Endothelial cell of umbilical vein (primary cell): ENCODE measurements around the gene RELT. TPM values are rescaled to one million over a fixed set of nuclear protein-coding genes. Genes with fewer than 3 reads are reported as not detected.

Experiments
- BruUV-seq: library from RNA; stranded (reverse); fragments of 400-500 nt; replicated peaks from 2 replicates; lab custom pipeline; 2021; lab: Mats Ljungman, UMichigan
- CTCF ChIA-PET: fragments of 300-600, 350-600 bp; sonication (Branson Sonifier 250); formaldehyde crosslinking; loops from one replicate; lab custom pipeline; 2021; ENCODE audit warnings: antibody characterized with exemption, inconsistent platforms; lab: Charles Lee
- POLR2A ChIA-PET: fragments of 300-600, 350-600 bp; sonication (Branson Sonifier 250); formaldehyde crosslinking; loops from one replicate; lab custom pipeline; 2021; ENCODE audit warnings: antibody characterized with exemption, inconsistent platforms; lab: Charles Lee
- DNase-seq: peaks from one replicate; pipeline ENCODE4 v3.0.0-alpha.2; 2011; ENCODE audit warnings: low read depth, low spot score
- FAIRE-seq: peaks from 2 replicates; lab custom pipeline; 2011; peaks lifted over from hg19 to GRCh38; lab: Jason Lieb, UNC
- H2AFZ ChIP-seq: 2 replicates; pipeline ENCODE4 v1.6.0; 2012; ENCODE audit warnings: low read depth, low read length, control low read depth, inconsistent platforms
- H3K27ac ChIP-seq: 2 replicates; pipeline ENCODE4 v1.5.1; 2011; ENCODE audit warnings: low read depth, mild to moderate bottlenecking, control low read depth, low read length, moderate library complexity; ENCODE audit not compliant: insufficient read depth
- H3K27me3 ChIP-seq, 2 experiments: 2 replicates each; pipeline versions ENCODE4 v1.6.0 to v1.6.1; 2011; ENCODE audit warnings: low read length in 2 of 2, mixed read lengths in 1 of 2; ENCODE audit not compliant: control insufficient read depth in 2 of 2, insufficient read depth in 2 of 2
- H3K36me3 ChIP-seq, 2 experiments: 2 replicates in 1 of 2; 3 replicates in 1 of 2; pipeline ENCODE4 v1.5.1; 2011; ENCODE audit warnings: low read length in 2 of 2, mild to moderate bottlenecking in 1 of 2, moderate library complexity in 1 of 2; ENCODE audit not compliant: control insufficient read depth in 2 of 2, insufficient read depth in 2 of 2; ENCODE audit errors: extremely low read depth in 1 of 2
- H3K4me1 ChIP-seq: 3 replicates; pipeline ENCODE4 v1.5.1; 2011; ENCODE audit warnings: mild to moderate bottlenecking, low read length; ENCODE audit not compliant: control insufficient read depth, insufficient read depth; ENCODE audit errors: extremely low read depth
- H3K4me2 ChIP-seq: 2 replicates; pipeline ENCODE4 v1.6.1; 2011; ENCODE audit warnings: low read length, control low read depth, mixed read lengths; ENCODE audit not compliant: insufficient read depth
- H3K4me3 ChIP-seq, 3 experiments: fragments of 200-600 bp in 1 of 3; sonication (generic), shearing (Covaris generic) in 1 of 3; replicated peaks in 1 of 3; 2 replicates each; pipeline ENCODE4 v1.5.1; 2011 to 2016; ENCODE audit warnings: control low read depth in 3 of 3, low read length in 3 of 3, mild to moderate bottlenecking in 2 of 3, inconsistent platforms in 1 of 3, low read depth in 1 of 3, moderate library complexity in 1 of 3; ENCODE audit not compliant: insufficient read depth in 1 of 3
- H3K79me2 ChIP-seq: 2 replicates; pipeline ENCODE4 v1.6.0; 2012; ENCODE audit warnings: low read length, inconsistent platforms; ENCODE audit not compliant: control insufficient read depth, insufficient read depth
- H3K9ac ChIP-seq: replicated peaks from 2 replicates; pipeline ENCODE3; 2011; ENCODE audit warnings: low read length, control low read depth; ENCODE audit not compliant: insufficient read depth; ENCODE audit errors: extremely low read depth
- H3K9me1 ChIP-seq: replicated peaks from 3 replicates; pipeline ENCODE4 v1.6.0; 2011; ENCODE audit warnings: mild to moderate bottlenecking, low read length; ENCODE audit not compliant: control insufficient read depth, insufficient read depth; ENCODE audit errors: extremely low read depth
- H3K9me3 ChIP-seq: replicated peaks from 2 replicates; pipeline ENCODE4 v1.5.1; 2012; ENCODE audit warnings: low read length, inconsistent platforms; ENCODE audit not compliant: control insufficient read depth, insufficient read depth
- H4K20me1 ChIP-seq: replicated peaks from 2 replicates; pipeline ENCODE3; 2011; ENCODE audit warnings: mild to moderate bottlenecking, low read length; ENCODE audit not compliant: control insufficient read depth, insufficient read depth; ENCODE audit errors: extremely low read depth
- EZH2 ChIP-seq: IDR thresholded peaks from 2 replicates; pipeline ENCODE4 v1.6.1; 2012; ENCODE audit warnings: borderline replicate concordance, low read depth, mild to moderate bottlenecking, moderate library complexity, low read length, inconsistent platforms; ENCODE audit not compliant: severe bottlenecking
- FOS ChIP-seq: IDR thresholded peaks from 2 replicates; pipeline ENCODE4 v1.6.1; 2011; ENCODE audit warnings: mild to moderate bottlenecking, low read length, moderate library complexity, borderline replicate concordance; ENCODE audit not compliant: insufficient read depth
- GATA2 ChIP-seq: IDR thresholded peaks from 2 replicates; pipeline ENCODE4 v1.7.0; 2011; ENCODE audit warnings: low read depth, mild to moderate bottlenecking, moderate library complexity, mixed read lengths, low read length; ENCODE audit not compliant: insufficient read length, insufficient read depth
- JUN ChIP-seq: IDR thresholded peaks from 2 replicates; pipeline ENCODE4 v1.6.1; 2011; ENCODE audit warnings: borderline replicate concordance, low read depth; ENCODE audit not compliant: insufficient read length, insufficient read depth
- MAX ChIP-seq: IDR thresholded peaks from 2 replicates; pipeline ENCODE4 v1.6.1; 2011; ENCODE audit not compliant: insufficient read depth, insufficient read length
- MYC ChIP-seq: IDR thresholded peaks from one replicate; pipeline ENCODE4 v1.6.1; 2011; ENCODE audit warnings: mild to moderate bottlenecking, low read depth, low read length
- POLR2A ChIP-seq: IDR thresholded peaks from 2 replicates; pipeline ENCODE4 v1.6.1; 2012; ENCODE audit warnings: low read depth, mild to moderate bottlenecking, control low read depth, low read length
- POLR2AphosphoS5 ChIP-seq: IDR thresholded peaks from 2 replicates; pipeline ENCODE4 v1.6.1; 2012; ENCODE audit warnings: low read depth, mild to moderate bottlenecking, control low read depth, low read length, moderate library complexity; ENCODE audit not compliant: insufficient read depth
- dilution Hi-C: fragments of 300-500 bp; cut with MboI; formaldehyde crosslinking; loops from one replicate; pipeline ENCODE4 v1.15.0; 2019; ENCODE audit warnings: low sequenced_read_pairs; ENCODE audit not compliant: extremely low pct_ligation_motif_present
- intact Hi-C: fragments of 100-400 bp; cut with micrococcal nuclease; formaldehyde crosslinking; loops from one replicate; pipeline ENCODE4 v1.10.0; 2022
- polyA plus RNA-seq, 4 experiments: library from polyadenylated mRNA; depleted of rRNA in 3 of 4; stranded (reverse) in 3 of 4; unstranded in 1 of 4; fragments of >200 nt; gene quantifications; 2 replicates each; pipeline versions ENCODE4 v1.2.1 to v1.2.3, GENCODE V29; 2011 to 2012; ENCODE audit warnings: missing spikeins in 1 of 4
- total RNA-seq: library from RNA; stranded (reverse); gene quantifications from 2 replicates; pipeline ENCODE4 v1.2.3, GENCODE V29; 2021

Gene RELT
- total and polyA plus RNA-seq, 2 donors (not counting 3 experiments of a cell fraction or from before 2014, with no cell fraction given), result 6.7 to 13.1 TPM

- H3K27me3 ChIP-seq, result no peaks in the 10 kb centered on the region
- H3K4me3 ChIP-seq, result no peak overlapping the region
- no peaks in the 10 kb centered on the region for H4K20me1 ChIP-seq
- intact Hi-C loops, result no loop called here
- H3K4me1 ChIP-seq, result peaks cover 25% of the 10 kb centered on the region
- no peak for TF ChIP-seq FOS
- no peak for TF ChIP-seq MYC
- no peak for TF ChIP-seq GATA2
- TF ChIP-seq EZH2, result no peak
- no peak for TF ChIP-seq MAX
- DNase-seq (no peak), FAIRE-seq (no peak)
- ChIA-PET CTCF (interaction anchor here (0.9 to 3.6 kb wide), 8 partner anchors 9 to 277 kb away, joined by 3 to 38 read pairs (median 4); no protein-coding TSS in a partner anchor), POLR2A (no interaction called here)
- H3K9me1 ChIP-seq, result no peaks in the 10 kb centered on the region
- peaks cover 85% of the 10 kb centered on the region for H3K79me2 ChIP-seq
- H2AFZ ChIP-seq, result no peak overlapping the region
- BruUV-seq, result no TSS peak
- H3K9ac ChIP-seq, result no peak overlapping the region
- H3K36me3 ChIP-seq, result no peaks in the 10 kb centered on the region
- dilution Hi-C loops, result no loop called here
- no peak overlapping the region for H3K27ac ChIP-seq
- H3K4me2 ChIP-seq, result no peak overlapping the region
- H3K9me3 ChIP-seq, result no peaks in the 10 kb centered on the region
These were observed 8.3 kb downstream of the RELT start for GRCh38 chr11:73384531-73384871.

- H3K4me2 ChIP-seq, result no peak overlapping the region
- TF ChIP-seq JUN, result no peak
- no peak for TF ChIP-seq MYC
- no peak for TF ChIP-seq POLR2AphosphoS5
- TF ChIP-seq EZH2, result no peak
- no peak for TF ChIP-seq POLR2A
These were observed 8.9 kb downstream of the RELT start for GRCh38 chr11:73384872-73385689.

More at GRCh38 chr11:73384872-73385689, 8.9 kb downstream of the RELT start:
- intact Hi-C loops (loop anchor here (1.0 kb wide), 1 partner anchor 9 kb away; the partner anchor contains the start of gene RELT), dilution Hi-C loops (no loop called here)
- FAIRE-seq (no peak), DNase-seq (peak; percentile 53)
- ChIA-PET POLR2A (no interaction called here), CTCF (interaction anchor here (0.9 to 3.6 kb wide), 9 partner anchors 8 to 276 kb away, joined by 3 to 38 read pairs (median 3); no protein-coding TSS in a partner anchor)
- Histone ChIP-seq H3K27ac (peak overlapping the region; percentile 43), H3K4me1 (peaks cover 25% of the 10 kb centered on the region), H3K36me3 (no peaks in the 10 kb centered on the region), H3K9ac (no peak overlapping the region), H3K4me3 (no peak overlapping the region), H2AFZ (no peak overlapping the region), H3K79me2 (peaks cover 80% of the 10 kb centered on the region), H3K9me3 (no peaks in the 10 kb centered on the region), H3K27me3 (no peaks in the 10 kb centered on the region), H4K20me1 (no peaks in the 10 kb centered on the region), H3K9me1 (no peaks in the 10 kb centered on the region)
- no TSS peak for BruUV-seq
